Measurements from ENCODE around the gene FGA.
A peak's percentile ranks its signal among the peaks of the same experiment; 100 is the strongest.

FGA gene

DNA sequence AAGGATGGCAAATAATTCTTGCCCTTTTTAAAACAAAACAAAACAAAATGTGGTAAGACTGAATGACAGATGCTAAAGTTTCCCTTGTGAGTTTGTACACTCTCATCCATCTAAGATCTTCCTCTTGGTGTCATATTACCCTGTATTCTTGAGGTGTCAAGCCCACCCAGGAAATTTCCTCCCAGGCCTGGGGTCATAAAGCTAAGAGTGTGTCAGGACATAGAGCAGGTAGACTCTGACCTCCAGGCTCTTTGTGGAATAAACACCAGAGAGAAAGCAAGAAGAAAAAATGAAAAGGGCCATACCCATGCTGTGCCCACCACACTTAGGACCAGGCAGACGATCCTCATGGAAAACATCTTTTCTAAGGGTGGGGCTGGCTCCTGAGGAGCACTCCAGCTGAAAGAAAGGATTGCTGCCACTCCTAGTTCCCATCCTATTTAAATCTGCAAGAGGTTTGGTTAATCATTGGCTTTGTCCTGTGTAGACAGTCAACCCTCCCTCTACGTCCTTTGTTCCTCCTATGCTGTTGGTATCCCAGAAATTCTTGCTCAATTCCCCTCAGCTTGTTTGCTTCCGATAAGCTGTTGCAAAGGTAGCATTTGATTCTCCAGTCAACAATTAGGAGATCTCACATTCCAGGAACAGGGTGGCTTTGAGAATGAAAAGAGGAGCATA, at the start of gene FGA:
Gene FGA, minus strand, starts transcription at position 414 of the 678 bp plus-strand sequence. Its CDS starts 55 bp downstream, at position 359.
- no peak for DNase-seq (ENCODE audit: low spot score)

DNA sequence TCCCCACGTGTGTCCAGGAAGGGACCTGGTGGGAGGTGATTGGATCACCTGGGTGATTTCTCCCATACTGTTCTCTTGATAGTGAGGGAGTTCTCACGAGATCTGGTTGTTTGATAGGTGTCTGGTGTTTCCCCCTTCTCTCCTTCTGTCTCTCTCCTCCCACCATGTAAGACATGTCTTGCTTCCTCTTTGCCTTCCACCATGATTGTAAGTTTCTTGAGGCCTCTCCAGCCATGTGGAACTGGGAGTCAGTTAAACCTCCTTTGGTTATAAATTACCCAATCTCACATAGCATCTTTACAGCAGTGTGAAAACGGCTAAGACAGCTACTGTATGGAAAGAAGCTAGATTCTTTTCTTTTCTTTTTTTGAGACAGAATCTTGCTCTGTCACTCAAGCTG, 43.5 kb upstream of the FGA start:
- DNase-seq (ENCODE audit: low spot score): no peak

GRCh38 chr4:154631828-154632227, 41.3 kb upstream of the FGA start:
- DNase-seq (ENCODE audit: low spot score): no peak

DNA sequence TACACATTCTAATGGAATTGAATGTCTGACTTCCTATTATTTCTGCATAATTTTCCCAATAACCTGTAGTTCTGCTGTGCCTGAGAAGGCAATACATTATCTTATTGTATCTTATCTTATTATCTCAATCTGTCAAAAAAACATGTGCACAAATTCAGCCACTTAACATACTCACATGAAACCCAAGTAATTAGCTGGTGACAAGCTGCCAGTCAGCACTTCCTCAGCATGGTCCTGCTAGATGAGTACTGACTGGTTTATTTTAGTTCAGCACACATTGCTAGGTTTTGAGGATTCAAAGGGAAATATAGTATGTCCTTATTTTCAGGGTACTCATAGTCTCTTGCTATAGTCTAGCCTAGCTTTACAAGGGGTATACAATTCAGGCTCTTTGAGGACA, 39.8 kb upstream of the FGA start:
- DNase-seq (ENCODE audit: low spot score): no peak

DNA sequence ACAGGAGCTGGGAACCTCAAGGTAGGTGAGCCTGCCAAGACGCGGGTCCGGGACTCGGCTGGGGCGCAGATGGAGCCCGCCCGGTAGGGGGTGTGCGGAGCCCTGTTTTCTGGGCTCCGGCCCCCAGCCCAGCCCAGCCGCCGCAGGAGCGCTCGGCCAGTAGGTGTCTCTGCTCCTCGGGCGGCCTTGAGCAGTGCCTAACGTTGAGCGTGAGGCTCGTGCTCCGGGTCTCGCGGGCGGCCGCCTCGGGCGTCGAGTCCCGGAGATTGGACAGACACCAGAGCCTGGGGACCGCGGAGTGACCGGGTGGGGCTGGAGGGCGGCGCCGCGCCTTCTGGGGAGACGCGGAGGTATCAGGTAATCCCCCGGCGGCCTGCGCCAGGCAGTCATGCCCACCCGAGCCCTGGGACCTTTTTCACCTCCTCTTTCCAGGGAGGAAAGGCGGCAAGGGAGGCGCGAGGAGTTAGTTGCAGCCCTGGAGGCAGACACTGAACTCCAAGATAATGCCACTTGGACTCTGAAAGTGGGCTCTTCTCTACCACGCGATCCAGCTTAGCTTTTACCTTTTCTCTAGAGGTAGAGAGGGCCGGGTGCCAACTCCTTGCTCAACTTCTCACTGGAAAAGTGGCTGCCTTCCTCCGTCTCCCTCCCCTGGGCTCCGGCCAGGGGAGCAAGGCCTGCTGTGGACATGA, 36.4 kb upstream of the FGA start:
- DNase-seq (ENCODE audit: low spot score): peak; percentile 11

DNA sequence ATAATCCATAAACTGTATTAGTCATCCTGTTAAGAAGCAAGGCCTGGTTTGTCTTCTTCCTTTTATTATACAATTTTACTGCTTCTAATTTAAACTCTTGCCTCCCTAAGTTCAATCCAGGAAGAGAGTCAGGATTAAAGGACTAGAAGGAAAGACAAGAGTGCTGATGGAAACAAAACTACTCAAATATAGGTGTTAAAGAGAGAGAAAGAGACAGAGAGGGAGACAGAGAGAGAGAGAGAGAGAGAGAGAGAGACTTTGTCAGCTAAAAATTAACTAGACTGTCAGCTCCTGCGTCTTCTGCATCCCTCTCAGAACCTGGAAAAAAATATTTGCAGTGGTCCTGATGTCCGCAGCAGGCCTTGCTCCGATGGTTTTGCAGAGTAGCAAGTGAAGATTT, 35.4 kb upstream of the FGA start:
- DNase-seq (ENCODE audit: low spot score): no peak

DNA sequence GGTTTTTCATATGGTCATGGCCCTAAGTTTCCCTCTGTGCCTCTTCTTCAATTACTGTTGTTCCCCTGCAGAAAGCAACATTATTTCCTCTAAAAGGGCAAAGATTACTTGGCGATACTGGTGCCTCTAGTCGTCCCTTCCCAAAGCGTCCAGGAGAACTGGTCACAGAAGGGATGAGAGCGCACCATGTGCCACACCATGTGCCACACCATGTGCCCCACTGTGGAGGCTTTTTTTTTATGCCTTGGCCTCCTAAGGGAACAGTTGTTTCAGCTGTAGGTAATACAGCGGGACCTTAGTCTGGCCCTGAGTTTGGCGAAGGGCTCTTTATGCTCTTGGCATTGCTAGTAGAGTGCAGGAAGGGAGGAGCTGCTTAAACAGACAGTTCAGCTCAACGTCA, 33.5 kb upstream of the FGA start:
- DNase-seq (ENCODE audit: low spot score): no peak

DNA sequence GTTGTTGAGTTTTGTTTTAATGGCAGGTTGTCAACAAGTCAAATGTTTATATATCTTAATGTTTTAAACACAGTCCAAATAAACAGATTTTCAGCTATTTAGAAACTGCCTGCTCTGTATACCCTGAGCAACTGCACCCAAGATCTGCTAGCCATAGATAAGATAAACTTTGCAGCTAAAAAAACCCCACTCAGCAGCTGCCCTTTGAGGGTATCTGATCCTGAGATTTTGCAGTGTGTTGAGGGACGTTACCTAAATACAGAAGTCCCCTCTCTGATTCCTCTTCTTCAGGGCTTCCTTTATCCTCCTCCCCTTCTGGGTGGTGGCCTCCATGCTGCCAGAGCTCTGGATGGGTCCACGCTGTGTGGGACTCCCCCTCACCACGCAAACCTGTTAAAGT, 32.9 kb upstream of the FGA start:
- DNase-seq (ENCODE audit: low spot score): no peak

GRCh38 chr4:154622598-154622997, 32.1 kb upstream of the FGA start:
- DNase-seq (ENCODE audit: low spot score): peak; percentile 51

DNA sequence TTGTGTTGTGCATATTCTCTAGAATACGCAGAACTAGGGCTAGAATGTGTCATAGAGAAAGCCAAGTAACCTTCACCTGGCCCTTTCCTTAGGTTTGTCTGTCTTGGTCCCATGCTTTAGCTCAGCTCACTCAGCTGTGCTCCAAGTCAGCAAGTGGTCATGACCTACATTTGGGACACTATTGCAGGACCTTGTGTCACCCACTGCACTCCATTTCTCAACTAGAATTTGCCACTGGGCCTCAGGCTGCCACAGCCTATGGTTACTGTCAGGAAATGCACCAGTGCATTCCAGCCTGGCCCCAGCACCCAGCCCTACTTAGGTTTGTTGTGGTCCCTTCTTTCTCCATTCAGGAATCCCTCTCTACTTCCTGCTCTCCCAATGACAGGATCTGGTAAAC, 29.6 kb upstream of the FGA start:
- no peak for DNase-seq (ENCODE audit: low spot score)

DNA sequence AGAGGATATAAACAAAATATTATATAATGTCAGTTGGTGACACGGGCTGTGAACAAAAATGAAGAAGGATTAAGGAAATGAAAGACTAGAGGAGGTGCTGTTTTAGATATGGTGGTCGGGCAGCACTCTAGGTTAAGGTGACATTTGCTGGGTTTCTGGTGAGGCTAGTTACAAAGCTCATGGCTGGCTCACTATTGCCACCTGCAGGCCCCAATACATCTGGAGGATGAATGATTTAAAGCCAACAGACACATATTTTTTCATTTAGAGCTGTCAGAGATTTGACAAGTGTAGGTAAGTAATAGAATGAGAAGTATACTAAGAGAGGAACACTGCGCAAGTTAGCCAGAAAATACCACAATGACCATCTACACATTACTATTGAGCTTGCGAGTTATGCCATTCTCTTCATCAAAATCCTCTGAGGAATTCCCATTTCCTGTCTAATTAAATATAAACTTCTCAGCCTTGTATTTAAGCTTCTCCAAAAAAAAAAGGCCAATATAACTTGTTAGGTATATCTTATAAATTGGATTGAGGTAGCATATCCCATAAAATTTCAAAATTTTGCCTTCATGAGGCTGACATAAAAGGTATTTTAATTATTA, 28.3 kb upstream of the FGA start:
- DNase-seq (ENCODE audit: low spot score): peak; percentile 51

- DNase-seq (ENCODE audit: low spot score): no peak
Measured at GRCh38 chr4:154617820-154618317, 27.3 kb upstream of the FGA start.

GRCh38 chr4:154616731-154617130, 26.2 kb upstream of the FGA start:
- DNase-seq (ENCODE audit: low spot score): no peak

- DNase-seq (ENCODE audit: low spot score): no peak
Measured at GRCh38 chr4:154616287-154616686, 25.7 kb upstream of the FGA start.

DNA sequence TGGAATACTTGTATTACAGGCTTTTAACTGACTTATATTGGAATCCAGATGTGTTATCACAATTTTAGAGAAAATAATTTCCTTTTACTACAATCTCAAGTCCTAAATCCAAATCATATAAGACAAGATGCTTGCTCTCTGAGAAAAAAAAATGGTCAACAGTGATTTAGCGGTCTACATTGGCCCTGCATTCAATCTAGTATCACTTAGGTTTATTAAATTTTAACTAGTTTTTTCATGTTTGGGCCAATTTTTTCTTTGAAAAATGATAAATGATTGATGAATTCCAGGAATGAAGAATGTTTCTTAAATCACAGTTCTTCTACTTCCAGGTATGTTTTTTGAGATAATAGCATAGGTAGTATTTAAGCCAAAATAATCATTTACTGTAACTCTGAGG, 24.7 kb upstream of the FGA start:
- DNase-seq (ENCODE audit: low spot score): no peak

DNA sequence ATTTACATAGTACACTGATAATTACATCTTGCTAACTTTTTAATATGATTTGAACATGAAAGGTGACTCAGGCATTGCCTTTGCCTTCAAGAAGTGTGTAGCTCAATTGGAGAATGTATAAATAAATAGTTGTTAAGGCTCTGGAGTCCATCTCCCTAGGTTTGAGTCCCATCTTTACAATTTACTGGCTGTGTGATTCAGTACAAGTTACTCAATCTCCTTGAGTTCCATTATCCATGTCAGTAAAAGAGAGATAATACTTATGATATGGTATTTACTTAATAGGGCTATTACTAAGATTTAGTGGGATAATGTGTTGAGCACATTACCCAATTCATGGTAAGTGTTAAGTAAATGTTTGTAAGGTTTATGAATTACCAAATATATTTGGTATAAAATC, 23.8 kb upstream of the FGA start:
- DNase-seq (ENCODE audit: low spot score): no peak

GRCh38 chr4:154612472-154613414, 22.2 kb upstream of the FGA start, which contains the start of gene FGG:
Gene FGG (minus strand): TSS chr4:154612656. CDS start chr4:154612609, 47 bp downstream.
- no peak for DNase-seq (ENCODE audit: low spot score)

DNA sequence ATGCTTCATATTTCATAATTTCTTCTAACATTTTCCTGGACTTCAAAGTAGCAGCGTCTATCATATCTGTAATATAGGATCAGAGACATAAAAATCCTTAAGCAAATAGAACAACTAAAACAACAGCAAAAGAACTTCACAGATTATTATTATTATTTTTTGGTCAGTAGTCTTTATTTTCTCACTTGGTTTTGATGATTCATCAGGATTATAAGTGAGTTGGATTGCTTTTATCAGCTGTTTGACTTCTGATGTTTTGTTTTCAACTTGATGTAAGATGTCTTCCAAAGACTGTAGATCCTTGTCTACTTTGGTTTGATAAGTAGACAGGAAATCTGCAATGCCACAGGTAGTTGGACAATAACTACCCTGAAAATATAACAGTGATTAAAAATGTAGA, 21.3 kb upstream of the FGA start:
- DNase-seq (ENCODE audit: low spot score): no peak

GRCh38 chr4:154610582-154610981, 20.0 kb upstream of the FGA start:
- no peak for DNase-seq (ENCODE audit: low spot score)

DNA sequence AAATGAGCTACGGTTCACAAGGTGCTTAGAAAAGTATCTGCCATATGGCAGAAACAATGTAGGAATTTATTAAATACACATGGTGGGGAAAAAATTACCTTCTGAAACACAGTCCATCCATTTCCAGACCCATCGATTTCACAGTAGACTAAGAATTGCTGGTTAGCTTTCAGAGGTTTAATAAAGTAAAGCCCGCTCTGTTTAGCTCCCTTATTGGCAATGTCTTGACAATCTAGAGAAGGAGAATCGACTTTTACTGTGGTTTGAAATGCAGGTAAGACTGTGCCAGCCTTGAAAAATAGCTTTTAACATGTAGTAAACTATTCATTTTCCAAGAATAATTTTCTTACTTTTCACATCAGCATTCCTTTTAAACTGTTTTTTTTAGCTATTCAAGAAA, 19.0 kb upstream of the FGA start:
- no peak for DNase-seq (ENCODE audit: low spot score)

- no peak for DNase-seq (ENCODE audit: low spot score)
Measured at GRCh38 chr4:154608361-154609252, 18.1 kb upstream of the FGA start.
